A549 (cell line): Measurements from ENCODE around the gene MED23.

Experiments used
- CTCF ChIP-seq: fragments of >200 bp; sonication (Bioruptor Twin); formaldehyde crosslinking; IDR thresholded peaks from 3 replicates; pipeline ENCODE4 v1.5.1; 2016
- RAD21 ChIP-seq, 2 experiments: fragments of >200 bp in 1 of 2; sonication (Bioruptor Twin) in 1 of 2; formaldehyde crosslinking in 1 of 2; IDR thresholded peaks in 1 of 2; conservative IDR thresholded peaks in 1 of 2; 2 replicates in 1 of 2; 3 replicates in 1 of 2; pipeline ENCODE4 v1.6.1; 2012 to 2018; ENCODE audit warnings: inconsistent platforms in 1 of 2
- SMC3 ChIP-seq: fragments of >200 bp; sonication (Bioruptor Twin); formaldehyde crosslinking; IDR thresholded peaks from 3 replicates; pipeline ENCODE4 v1.6.1; 2018; ENCODE audit warnings: inconsistent platforms

DNA sequence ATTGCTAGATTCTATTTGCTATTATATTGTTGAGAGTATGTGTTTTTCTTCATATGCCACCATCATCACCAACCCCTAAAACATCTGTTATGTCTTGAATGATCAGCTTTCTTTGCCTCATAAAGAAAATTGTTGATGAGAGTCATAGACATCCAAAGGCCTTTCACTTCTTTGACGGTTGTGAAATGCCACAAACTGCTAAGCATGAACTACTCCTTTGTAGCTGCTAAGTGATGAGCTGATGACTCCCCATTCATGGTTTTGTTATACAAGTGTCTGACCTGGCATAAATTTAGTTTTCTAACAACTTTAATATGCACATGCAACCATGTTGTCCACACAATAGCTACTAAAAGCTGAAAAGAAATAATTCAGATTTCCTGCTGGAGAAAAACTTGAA, 684 bp upstream of the MED23 start:
- TF ChIP-seq SMC3, result no peak
- no peak for TF ChIP-seq RAD21 (conservative IDR thresholded peaks at IDR 0.05 in 1 of 2, IDR thresholded peaks at IDR 0.05 in 1 of 2)
- TF ChIP-seq CTCF, result no peak
